Omental fat pad (tissue), 4 donors: ENCODE data around the gene FAM228B. TPM values are rescaled to one million over a fixed set of nuclear protein-coding genes. Genes with fewer than 3 reads are reported as not detected.

Experiments
- ATAC-seq: fragments of 150-250 bp; one replicate; pipeline ENCODE4 v1.9.1; 2016; ENCODE audit warnings: mild to moderate bottlenecking, moderate library complexity; ENCODE audit not compliant: low FRiP score
- DNase-seq: peaks from one replicate; pipeline ENCODE4 v3.0.0-alpha.2; 2019; ENCODE audit warnings: low spot score
- CTCF ChIP-seq, 3 donors: fragments of 450-650 bp; IDR thresholded peaks; one replicate each; pipeline ENCODE4 v1.5.1; 2016 to 2017; ENCODE audit warnings: antibody characterized with exemption in 3 of 3, mild to moderate bottlenecking in 3 of 3, moderate library complexity in 2 of 3
- total RNA-seq, 4 donors: library from RNA; depleted of rRNA; stranded (reverse); fragments of >200 nt; gene quantifications; one replicate each; pipeline ENCODE4 v1.1.0, GENCODE V29; 2016

The FAM228B gene
- total RNA-seq, result 10 to 100 TPM; 13.4 to 21.8 (median 17.0) TPM

DNA sequence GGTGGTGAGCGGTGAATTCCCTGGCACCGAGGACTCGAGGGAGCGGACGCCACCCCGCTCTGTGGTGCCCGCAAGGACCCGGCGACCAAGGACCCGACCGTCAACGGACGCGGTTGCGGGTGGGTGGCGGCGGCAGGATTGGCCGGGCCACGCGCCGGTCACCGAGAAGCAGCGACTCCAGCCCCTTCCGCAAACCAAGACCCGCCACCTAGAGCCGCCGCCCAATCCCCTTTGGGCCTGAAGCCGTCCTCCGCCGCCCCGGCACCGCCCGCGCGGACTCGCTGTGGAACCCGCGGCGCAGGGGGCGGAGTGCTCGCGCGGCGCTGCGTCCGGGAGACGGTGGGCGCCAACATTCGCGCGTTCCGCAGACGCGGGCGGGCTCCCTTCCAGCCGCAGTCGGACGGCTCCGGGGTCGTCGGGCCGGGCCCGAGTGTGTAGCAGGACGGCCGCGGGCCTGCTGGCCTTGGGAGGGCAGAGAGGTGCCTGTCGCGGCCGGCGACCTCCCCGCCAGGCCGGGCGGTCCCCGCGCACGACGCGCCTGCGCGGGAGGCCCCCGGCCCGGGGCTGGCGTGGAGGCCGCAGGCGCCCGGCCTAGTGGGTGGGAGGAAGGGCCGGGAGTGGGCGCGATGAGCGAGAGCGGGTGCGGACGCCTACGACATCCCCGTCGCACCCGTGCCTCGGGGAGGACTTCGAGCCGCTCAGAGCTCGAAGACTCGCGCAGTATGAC is at the start of gene FAM228B, which contains the start of gene PFN4:
Gene FAM228B, plus strand, starts transcription at position 275 of the 727 bp plus-strand sequence. CDS start 893 bp downstream, outside the sequence.
Gene PFN4, minus strand, starts transcription at position 140 of the 727 bp plus-strand sequence. CDS start 799 bp downstream, outside the sequence.
- ATAC-seq (peak; percentile 96), DNase-seq (peak; percentile 46)
- no peak for TF ChIP-seq CTCF (IDR thresholded peaks at IDR 0.05)

GRCh38 chr2:24073816-24074215 is 49.5 kb upstream of the FAM228B start:
- no peak for TF ChIP-seq CTCF (IDR thresholded peaks at IDR 0.05)
- ATAC-seq, result no peak
- DNase-seq, result no peak

- ATAC-seq (no peak), DNase-seq (no peak)
- TF ChIP-seq CTCF (IDR thresholded peaks at IDR 0.05), result no peak
Measured at GRCh38 chr2:24075259-24075658, 48.0 kb upstream of the FAM228B start.

GRCh38 chr2:24075915-24076848 is 47.1 kb upstream of the FAM228B start, which contains the start of gene SF3B6:
TSS of gene SF3B6 (minus strand) at chr2:24076326. CDS start at chr2:24076229, 97 bp downstream.
- ATAC-seq (peak; percentile 98), DNase-seq (peak; percentile 93)
- TF ChIP-seq CTCF (IDR thresholded peaks at IDR 0.05), result no peak

DNA sequence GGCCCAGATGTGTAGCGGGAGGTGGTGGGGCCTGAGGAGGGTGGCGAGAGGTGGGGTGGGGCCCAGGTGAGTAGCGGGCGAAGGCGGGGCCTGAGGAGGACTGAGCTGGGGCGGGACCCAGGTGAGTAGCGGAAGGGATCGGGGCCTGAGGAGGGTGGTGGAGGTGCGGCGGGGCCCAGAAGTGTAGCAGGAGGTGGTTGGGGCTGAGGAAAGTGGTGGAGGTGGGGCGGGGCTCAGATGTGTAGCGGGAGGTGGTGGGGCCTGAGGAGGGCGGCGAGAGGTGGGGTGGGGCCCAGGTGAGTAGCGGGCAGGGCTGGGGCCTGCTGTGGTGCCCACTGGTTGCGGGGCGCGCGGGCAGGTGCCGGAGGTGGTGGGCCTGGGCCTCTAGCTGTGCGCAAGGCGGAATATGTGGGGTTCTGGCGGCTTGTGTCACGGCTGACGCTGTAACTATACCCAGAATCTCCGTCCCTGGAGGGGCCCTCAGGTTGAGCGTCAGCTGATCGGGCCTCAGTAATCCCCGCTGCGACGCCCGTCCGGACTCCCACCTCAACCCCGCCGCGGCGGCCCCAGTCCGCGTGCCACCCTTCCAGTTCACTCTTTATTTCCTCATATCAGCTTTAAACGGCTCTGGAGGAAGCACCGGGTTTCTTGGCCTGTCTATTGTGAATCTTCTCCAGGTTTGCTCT is 46.3 kb upstream of the FAM228B start:
- no peak for TF ChIP-seq CTCF (IDR thresholded peaks at IDR 0.05)
- DNase-seq (no peak), ATAC-seq (peak; percentile 20)

- DNase-seq (no peak), ATAC-seq (no peak)
- TF ChIP-seq CTCF (IDR thresholded peaks at IDR 0.05), result no peak
Measured at GRCh38 chr2:24077535-24077877, 45.8 kb upstream of the FAM228B start.
